HCT116 (cell line): ENCODE data around the gene RPF1. TPM values are rescaled to one million over a fixed set of nuclear protein-coding genes. Genes with fewer than 3 reads are reported as not detected.

ENCODE experiments used
- ATAC-seq: fragments of 200-7000 bp; cut with Tn5 transposase; 2 replicates; pipeline ENCODE4 v1.9.1; 2020; ENCODE audit warnings: mild to moderate bottlenecking, moderate library complexity
- BruUV-seq: library from RNA; stranded (reverse); fragments of 400-500 nt; replicated peaks from 2 replicates; lab custom pipeline; 2021; lab: Mats Ljungman, UMichigan
- CTCF ChIA-PET: fragments of 300-600 bp; sonication (Branson Sonifier 250); formaldehyde crosslinking; loops from one replicate; lab custom pipeline; 2021; ENCODE audit warnings: antibody characterized with exemption; lab: Charles Lee
- POLR2A ChIA-PET: fragments of 300-600, 350-600 bp; sonication (Branson Sonifier 250); formaldehyde crosslinking; loops from one replicate; lab custom pipeline; 2021; ENCODE audit warnings: antibody characterized with exemption; lab: Charles Lee
- RAD21 ChIA-PET, 2 experiments: fragments of 300-600 bp; sonication (Branson Sonifier 250); formaldehyde crosslinking; loops; one replicate each; lab custom pipeline; 2023; ENCODE audit warnings: low total read pairs in 2 of 2; ENCODE audit not compliant: uncharacterized antibody in 2 of 2, unreplicated experiment in 2 of 2, low non-redundant PET in 1 of 2; lab: Charles Lee
- DNase-seq: peaks from one replicate; pipeline ENCODE4 v3.0.0-alpha.2; 2010; ENCODE audit warnings: low read depth, low spot score
- H2AFZ ChIP-seq: fragments of 200-600 bp; shearing (Covaris generic), sonication (generic); 2 replicates; pipeline ENCODE4 v1.6.1; 2017; ENCODE audit warnings: low read depth, mixed run types, mixed read lengths, antibody characterized with exemption, low read length; ENCODE audit not compliant: poor library complexity, severe bottlenecking
- H3K27ac ChIP-seq: 2 replicates; pipeline ENCODE4 v1.5.1; 2012; ENCODE audit warnings: low read depth, low read length
- H3K27me3 ChIP-seq: fragments of 200-600 bp; sonication (generic); 2 replicates; pipeline ENCODE4 v1.6.1; 2016; ENCODE audit warnings: mixed run types, low read length, mixed read lengths; ENCODE audit not compliant: insufficient read depth
- H3K36me3 ChIP-seq, 2 experiments: fragments of 200-500 bp in 1 of 2; fragments of 200-600 bp in 1 of 2; sonication (Bioruptor generic) in 1 of 2; sonication (generic) in 1 of 2; 2 replicates each; pipeline versions ENCODE4 v1.5.1 to v1.6.1; 2014 to 2016; ENCODE audit warnings: low read length in 2 of 2, inconsistent platforms in 1 of 2, mixed read lengths in 1 of 2, mixed run types in 1 of 2; ENCODE audit not compliant: insufficient read depth in 2 of 2, control insufficient read depth in 1 of 2
- H3K4me1 ChIP-seq, 2 experiments: fragments of 200-600 bp in 1 of 2; sonication (generic) in 1 of 2; 2 replicates each; pipeline versions ENCODE4 v1.5.1 to v1.6.1; 2012 to 2017; ENCODE audit warnings: low read length in 2 of 2, inconsistent platforms in 1 of 2, mild to moderate bottlenecking in 1 of 2, mixed read lengths in 1 of 2, mixed run types in 1 of 2, moderate library complexity in 1 of 2; ENCODE audit not compliant: insufficient read depth in 2 of 2, control insufficient read depth in 1 of 2
- H3K4me2 ChIP-seq: fragments of 200-600 bp; sonication (generic); 2 replicates; pipeline ENCODE4 v1.6.1; 2017; ENCODE audit warnings: mixed run types, low read length, mixed read lengths
- H3K4me3 ChIP-seq, 2 experiments: fragments of 200-600 bp in 1 of 2; sonication (generic) in 1 of 2; replicated peaks in 1 of 2; 2 replicates each; pipeline ENCODE4 v1.5.1; 2011 to 2016; ENCODE audit warnings: low read length in 2 of 2, control low read depth in 1 of 2, low read depth in 1 of 2, mild to moderate bottlenecking in 1 of 2, mixed read lengths in 1 of 2, mixed run types in 1 of 2
- H3K79me2 ChIP-seq: fragments of 200-600 bp; sonication (generic); 2 replicates; pipeline ENCODE4 v1.6.1; 2017; ENCODE audit warnings: mild to moderate bottlenecking, mixed run types, low read length, moderate library complexity, mixed read lengths; ENCODE audit not compliant: insufficient read depth
- H3K9ac ChIP-seq: fragments of 200-600 bp; sonication (generic); 2 replicates; pipeline ENCODE4 v1.6.1; 2016; ENCODE audit warnings: low read length, mixed read lengths
- H3K9me2 ChIP-seq: fragments of 200-600 bp; sonication (generic), shearing (Covaris generic); 2 replicates; pipeline ENCODE4 v1.6.1; 2017; ENCODE audit warnings: mixed run types, mild to moderate bottlenecking, moderate library complexity; ENCODE audit not compliant: insufficient read depth
- H3K9me3 ChIP-seq, 2 experiments: fragments of 200-500 bp in 1 of 2; fragments of 200-600 bp in 1 of 2; sonication (Bioruptor generic) in 1 of 2; sonication (generic) in 1 of 2; 2 replicates each; pipeline ENCODE4 v1.6.1; 2014 to 2017; ENCODE audit warnings: low read length in 2 of 2, mixed read lengths in 2 of 2, inconsistent platforms in 1 of 2, low read depth in 1 of 2, mild to moderate bottlenecking in 1 of 2, mixed run types in 1 of 2, moderate library complexity in 1 of 2; ENCODE audit not compliant: control insufficient read depth in 1 of 2, insufficient read depth in 1 of 2
- H4K20me1 ChIP-seq: fragments of 200-600 bp; sonication (generic), shearing (Covaris generic); 2 replicates; pipeline ENCODE4 v1.6.1; 2017; ENCODE audit warnings: mixed run types, mild to moderate bottlenecking, moderate library complexity; ENCODE audit not compliant: insufficient read depth
- CBX3 ChIP-seq: IDR thresholded peaks from 2 replicates; pipeline ENCODE4 v1.6.1; 2012; ENCODE audit warnings: low read depth
- CEBPB ChIP-seq: IDR thresholded peaks from 2 replicates; pipeline ENCODE4 v1.6.1; 2012; ENCODE audit warnings: low read depth
- EGR1 ChIP-seq: IDR thresholded peaks from 2 replicates; pipeline ENCODE4 v1.6.1; 2012; ENCODE audit warnings: low read depth
- ELF1 ChIP-seq: IDR thresholded peaks from 2 replicates; pipeline ENCODE4 v1.6.1; 2012; ENCODE audit warnings: low read depth, borderline replicate concordance
- EZH2 ChIP-seq: fragments of 200-600 bp; sonication (generic); IDR thresholded peaks from 2 replicates; pipeline ENCODE4 v1.6.1; 2017; ENCODE audit warnings: antibody characterized with exemption, mixed run types
- EZH2phosphoT487 ChIP-seq: fragments of 200-600 bp; IDR thresholded peaks from 2 replicates; pipeline ENCODE4 v1.6.1; 2018; ENCODE audit warnings: antibody characterized with exemption, borderline replicate concordance
- FOSL1 ChIP-seq: IDR thresholded peaks from 2 replicates; pipeline ENCODE4 v1.6.1; 2012; ENCODE audit warnings: low read depth
- POLR2A ChIP-seq: IDR thresholded peaks from 2 replicates; pipeline ENCODE4 v1.7.0; 2011; ENCODE audit warnings: borderline replicate concordance; ENCODE audit not compliant: insufficient read depth, insufficient read length; ENCODE audit errors: extremely low read depth
- POLR2AphosphoS5 ChIP-seq: IDR thresholded peaks from 2 replicates; pipeline ENCODE4 v1.6.1; 2011; ENCODE audit warnings: mild to moderate bottlenecking, low read depth, low read length, moderate library complexity
- RAD21 ChIP-seq: IDR thresholded peaks from 2 replicates; pipeline ENCODE4 v1.6.1; 2012; ENCODE audit warnings: low read depth, mild to moderate bottlenecking
- SIN3A ChIP-seq: IDR thresholded peaks from 2 replicates; pipeline ENCODE4 v1.6.1; 2012; ENCODE audit warnings: low read depth
- SP1 ChIP-seq: IDR thresholded peaks from 2 replicates; pipeline ENCODE4 v1.6.1; 2012; ENCODE audit warnings: low read depth
- SRF ChIP-seq: IDR thresholded peaks from 2 replicates; pipeline ENCODE4 v1.6.1; 2012; ENCODE audit warnings: low read depth
- TCF7L2 ChIP-seq: IDR thresholded peaks from 2 replicates; pipeline ENCODE4 v1.7.0; 2011; ENCODE audit warnings: borderline replicate concordance, inconsistent platforms; ENCODE audit not compliant: insufficient read depth, insufficient read length; ENCODE audit errors: extremely low read depth
- ZFX ChIP-seq: fragments of 450-650 bp; IDR thresholded peaks from 2 replicates; pipeline ENCODE4 v1.6.1; 2017
- ZNF274 ChIP-seq: fragments of 200-500 bp; sonication (Bioruptor generic); IDR thresholded peaks from 2 replicates; pipeline ENCODE4 v1.6.1; 2014; ENCODE audit warnings: mild to moderate bottlenecking, low read depth, low read length, inconsistent platforms
- intact Hi-C: fragments of 100-400 bp; cut with micrococcal nuclease; formaldehyde crosslinking; loops from 2 replicates; pipeline ENCODE4 v1.10.0; 2022
- total RNA-seq: library from RNA; stranded (reverse); gene quantifications from one replicate; pipeline ENCODE4 v1.2.1, GENCODE V29; 2021; ENCODE audit not compliant: unreplicated experiment
- TF ChIP-seq, protein P1 (sequence below): IDR thresholded peaks from 2 replicates; pipeline ENCODE4 v1.6.1; 2011; ENCODE audit warnings: mild to moderate bottlenecking, low read length, moderate library complexity; ENCODE audit not compliant: insufficient replicate concordance; ENCODE audit errors: extremely low read depth
- TF ChIP-seq, protein P2 (sequence below), 3 experiments: fragments of 200-600 bp in 1 of 3; sonication (generic) in 1 of 3; IDR thresholded peaks in 2 of 3; conservative IDR thresholded peaks in 1 of 3; 2 replicates each; pipeline ENCODE4 v1.5.1; 2012 to 2017; ENCODE audit warnings: low read depth in 2 of 3, low read length in 2 of 3, antibody characterized with exemption in 1 of 3, borderline replicate concordance in 1 of 3, control low read depth in 1 of 3, mild to moderate bottlenecking in 1 of 3, mixed read lengths in 1 of 3, mixed run types in 1 of 3, moderate library complexity in 1 of 3; ENCODE audit not compliant: insufficient read depth in 1 of 3
- TF ChIP-seq, protein P3 (sequence below): IDR thresholded peaks from 2 replicates; pipeline ENCODE4 v1.6.1; 2012

The RPF1 gene
- total RNA-seq, 1 experiment from 2014 or later = 86.9 TPM

DNA sequence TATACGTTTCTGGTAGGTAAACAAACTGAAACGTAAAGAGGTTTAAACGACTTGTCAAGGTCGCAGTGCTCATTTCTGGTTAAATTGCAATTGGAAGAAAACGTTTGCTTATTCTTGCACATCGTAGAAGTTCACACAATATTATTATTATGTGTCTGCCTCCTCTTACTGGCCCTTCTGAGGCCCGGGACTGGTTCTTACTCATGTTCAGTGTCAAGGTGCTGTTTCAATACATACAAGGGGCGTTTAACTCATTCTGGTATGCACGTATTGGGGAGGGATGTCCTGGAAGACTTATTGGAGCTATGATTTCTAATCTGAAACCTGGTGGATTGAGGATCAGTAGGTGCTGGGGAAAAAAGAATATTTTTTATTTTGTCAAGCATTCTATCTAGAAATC is 932 bp downstream of the RPF1 start:
- DNase-seq = no peak
- Histone ChIP-seq H3K79me2 (peaks cover 63% of the 10 kb centered on the region), H3K9me3 (no peaks in the 10 kb centered on the region), H3K27me3 (no peaks in the 10 kb centered on the region), H3K9ac (peak overlapping the region; percentile 86), H3K4me1 (peaks cover 7 to 17% of the 10 kb centered on the region in 2 experiments; a peak in 3 of 4 replicates), H3K4me2 (peak overlapping the region; percentile 89), H2AFZ (no peak overlapping the region), H3K4me3 (peak overlapping the region; percentile 88), H3K36me3 (peaks cover 24 to 36% of the 10 kb centered on the region in 2 experiments; a peak in 3 of 4 replicates), H4K20me1 (no peaks in the 10 kb centered on the region), H3K27ac (peak overlapping the region; percentile 74), H3K9me2 (no peaks in the 10 kb centered on the region)
- ChIA-PET POLR2A (interaction anchor here (1.0 to 1.3 kb wide), 2 partner anchors 15 to 336 kb away, joined by 3 read pairs; partner anchors contain the start of gene PRKACB), CTCF (no interaction called here), RAD21 (no interaction called here)
- intact Hi-C loops = no loop called here
- ATAC-seq = no peak
- TF ChIP-seq EGR1 = no peak
- no peak for TF ChIP-seq POLR2A
- no peak for TF ChIP-seq CEBPB
- TF ChIP-seq, protein P1, sequence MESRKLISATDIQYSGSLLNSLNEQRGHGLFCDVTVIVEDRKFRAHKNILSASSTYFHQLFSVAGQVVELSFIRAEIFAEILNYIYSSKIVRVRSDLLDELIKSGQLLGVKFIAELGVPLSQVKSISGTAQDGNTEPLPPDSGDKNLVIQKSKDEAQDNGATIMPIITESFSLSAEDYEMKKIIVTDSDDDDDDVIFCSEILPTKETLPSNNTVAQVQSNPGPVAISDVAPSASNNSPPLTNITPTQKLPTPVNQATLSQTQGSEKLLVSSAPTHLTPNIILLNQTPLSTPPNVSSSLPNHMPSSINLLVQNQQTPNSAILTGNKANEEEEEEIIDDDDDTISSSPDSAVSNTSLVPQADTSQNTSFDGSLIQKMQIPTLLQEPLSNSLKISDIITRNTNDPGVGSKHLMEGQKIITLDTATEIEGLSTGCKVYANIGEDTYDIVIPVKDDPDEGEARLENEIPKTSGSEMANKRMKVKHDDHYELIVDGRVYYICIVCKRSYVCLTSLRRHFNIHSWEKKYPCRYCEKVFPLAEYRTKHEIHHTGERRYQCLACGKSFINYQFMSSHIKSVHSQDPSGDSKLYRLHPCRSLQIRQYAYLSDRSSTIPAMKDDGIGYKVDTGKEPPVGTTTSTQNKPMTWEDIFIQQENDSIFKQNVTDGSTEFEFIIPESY = no peak
- TF ChIP-seq FOSL1 = no peak
- TF ChIP-seq, protein P2, sequence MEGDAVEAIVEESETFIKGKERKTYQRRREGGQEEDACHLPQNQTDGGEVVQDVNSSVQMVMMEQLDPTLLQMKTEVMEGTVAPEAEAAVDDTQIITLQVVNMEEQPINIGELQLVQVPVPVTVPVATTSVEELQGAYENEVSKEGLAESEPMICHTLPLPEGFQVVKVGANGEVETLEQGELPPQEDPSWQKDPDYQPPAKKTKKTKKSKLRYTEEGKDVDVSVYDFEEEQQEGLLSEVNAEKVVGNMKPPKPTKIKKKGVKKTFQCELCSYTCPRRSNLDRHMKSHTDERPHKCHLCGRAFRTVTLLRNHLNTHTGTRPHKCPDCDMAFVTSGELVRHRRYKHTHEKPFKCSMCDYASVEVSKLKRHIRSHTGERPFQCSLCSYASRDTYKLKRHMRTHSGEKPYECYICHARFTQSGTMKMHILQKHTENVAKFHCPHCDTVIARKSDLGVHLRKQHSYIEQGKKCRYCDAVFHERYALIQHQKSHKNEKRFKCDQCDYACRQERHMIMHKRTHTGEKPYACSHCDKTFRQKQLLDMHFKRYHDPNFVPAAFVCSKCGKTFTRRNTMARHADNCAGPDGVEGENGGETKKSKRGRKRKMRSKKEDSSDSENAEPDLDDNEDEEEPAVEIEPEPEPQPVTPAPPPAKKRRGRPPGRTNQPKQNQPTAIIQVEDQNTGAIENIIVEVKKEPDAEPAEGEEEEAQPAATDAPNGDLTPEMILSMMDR (IDR thresholded peaks at IDR 0.05 in 2 of 3, conservative IDR thresholded peaks at IDR 0.05 in 1 of 3; ENCODE audit: borderline replicate concordance in 1 of 3, insufficient read depth in 1 of 3, low read depth in 2 of 3, low read length in 2 of 3) = no peak
- TF ChIP-seq, protein P3, sequence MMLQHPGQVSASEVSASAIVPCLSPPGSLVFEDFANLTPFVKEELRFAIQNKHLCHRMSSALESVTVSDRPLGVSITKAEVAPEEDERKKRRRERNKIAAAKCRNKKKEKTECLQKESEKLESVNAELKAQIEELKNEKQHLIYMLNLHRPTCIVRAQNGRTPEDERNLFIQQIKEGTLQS = no peak
- no peak for TF ChIP-seq CBX3
- no peak for TF ChIP-seq ZNF274
- TF ChIP-seq EZH2phosphoT487 = no peak
- TF ChIP-seq TCF7L2 = no peak
- TF ChIP-seq SP1 = no peak
- no peak for TF ChIP-seq POLR2AphosphoS5
- no peak for TF ChIP-seq SIN3A
- TF ChIP-seq ZFX = no peak
- TF ChIP-seq RAD21 = no peak
- no peak for TF ChIP-seq SRF
- TF ChIP-seq ELF1 = no peak
- no peak for TF ChIP-seq EZH2
- BruUV-seq = no TSS peak
